Stimulated activated CD8-positive, alpha-beta memory T cell treated with anti-CD3 and anti-CD28 coated beads, Interleukin-15, amount 100 ng/mL, for 24 hours (primary cell): ENCODE results near the gene ELF4.

Experiments used
- DNase-seq: peaks from one replicate; pipeline ENCODE4 v3.0.0-alpha.2; 2020; ENCODE audit warnings: low read depth

Gene ELF4

DNA sequence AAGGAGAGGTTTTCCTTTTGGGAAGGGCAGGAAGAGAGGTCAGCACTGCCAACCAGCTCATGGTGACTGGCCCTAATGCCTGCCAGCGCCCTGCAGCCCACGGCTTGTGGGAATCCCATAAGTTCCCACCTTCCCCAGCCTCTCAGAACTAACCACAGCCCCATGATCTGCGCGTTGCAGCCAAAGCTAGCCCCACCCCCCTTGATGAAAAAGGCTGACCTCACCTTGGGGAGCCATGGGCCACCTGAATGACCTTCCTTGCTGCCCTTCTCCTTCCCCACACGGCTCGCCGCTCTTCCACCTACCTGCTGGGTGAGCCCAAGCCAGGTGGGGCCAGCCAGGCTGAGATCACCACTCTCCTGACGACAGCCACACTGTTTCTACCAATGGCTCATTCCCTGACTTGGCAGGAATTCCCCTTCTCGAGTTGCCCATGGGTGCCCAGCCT lies 3.9 kb upstream of the ELF4 start:
- DNase-seq, result no peak

DNA sequence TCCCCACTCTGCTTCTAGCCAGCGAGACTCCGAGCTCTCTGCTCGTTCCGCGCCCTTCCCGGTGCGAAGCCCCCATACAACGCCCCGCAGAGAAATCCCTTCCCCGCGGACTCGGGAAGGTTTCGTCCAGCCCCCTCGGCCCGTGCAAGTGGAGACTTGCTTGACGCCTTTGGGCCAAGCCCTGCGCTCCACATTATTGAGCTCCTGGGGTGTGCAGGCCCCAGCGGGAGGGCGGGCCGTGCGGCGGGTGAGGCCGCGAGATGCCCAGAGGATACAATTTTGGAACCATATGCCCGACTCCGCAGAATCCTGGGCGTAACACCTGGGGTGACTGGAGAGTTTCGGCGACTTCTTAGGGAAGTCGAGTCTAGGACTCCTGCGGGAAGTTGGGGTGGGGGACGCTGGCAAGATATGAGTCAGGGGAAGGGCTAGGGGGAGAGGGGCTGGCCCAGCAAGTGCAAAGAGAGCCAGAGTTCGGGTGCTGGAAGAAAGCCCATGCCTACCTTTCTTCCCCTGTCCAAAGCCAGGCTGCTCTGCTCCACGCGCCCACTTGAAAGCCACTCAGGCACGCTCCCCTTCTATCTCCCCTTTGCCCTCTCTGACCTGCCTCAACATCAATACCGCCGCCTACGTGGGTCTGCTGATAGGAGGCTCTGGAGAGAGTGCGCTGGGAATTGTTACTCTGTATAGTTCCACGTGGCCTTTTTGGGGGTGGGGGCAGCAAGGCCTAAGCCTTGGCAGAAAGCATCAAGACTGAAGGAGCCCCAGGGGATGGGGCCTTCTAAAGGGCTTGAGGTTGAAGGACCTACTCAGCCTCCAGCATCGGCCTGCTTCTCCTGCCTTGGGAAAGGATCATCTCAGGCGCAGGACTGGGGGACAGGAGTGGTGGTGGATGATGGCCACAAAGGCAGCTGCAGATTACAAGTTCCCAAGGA lies 1.2 kb upstream of the ELF4 start:
- DNase-seq, result no peak

DNA sequence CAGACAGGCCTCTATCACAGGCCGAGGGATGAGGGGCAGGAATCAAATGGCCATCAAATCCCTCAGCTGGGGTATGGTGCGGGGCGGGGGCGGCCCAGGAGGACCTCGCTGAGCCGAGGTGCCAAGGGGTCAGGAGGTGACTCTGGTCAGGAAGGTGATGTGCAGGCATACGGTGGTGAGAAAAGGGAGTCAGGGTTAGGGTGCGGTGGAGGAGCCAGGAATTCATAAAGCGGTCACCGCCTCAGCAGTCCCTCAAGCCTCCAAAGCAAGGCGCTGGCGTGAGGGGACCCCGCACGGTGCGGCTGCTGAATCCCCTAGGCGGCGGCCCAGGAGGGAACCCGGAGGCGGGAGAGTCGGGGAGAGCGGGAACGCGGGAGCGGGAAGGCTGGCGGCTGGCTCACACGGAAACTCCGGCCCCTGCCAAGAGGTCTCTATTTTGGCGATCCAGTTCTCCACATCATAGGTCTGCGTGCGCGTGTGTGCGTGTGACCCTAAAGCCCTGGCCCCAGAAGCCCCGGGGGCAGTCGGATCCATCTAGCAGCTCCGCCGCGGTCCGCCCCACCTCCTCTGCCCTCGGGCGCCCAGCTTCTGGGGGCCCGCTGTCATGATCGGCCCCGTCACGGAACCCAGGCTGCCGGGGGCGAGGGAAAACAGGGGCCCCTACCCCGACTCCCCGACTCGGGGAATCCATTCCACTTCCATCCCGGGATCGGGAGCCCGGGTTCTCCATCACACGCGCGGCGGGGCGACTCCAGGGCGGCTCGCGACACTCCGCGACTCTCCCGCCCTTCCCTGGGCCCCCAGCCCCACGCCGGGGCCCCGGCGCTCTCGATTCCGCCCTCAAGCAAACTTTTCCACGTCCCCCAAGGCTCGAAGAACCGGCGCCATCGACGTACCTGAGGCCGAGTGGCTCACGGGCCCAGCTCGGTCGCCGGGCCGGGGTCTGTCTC lies 593 bp downstream of the ELF4 start:
- no peak for DNase-seq

DNA sequence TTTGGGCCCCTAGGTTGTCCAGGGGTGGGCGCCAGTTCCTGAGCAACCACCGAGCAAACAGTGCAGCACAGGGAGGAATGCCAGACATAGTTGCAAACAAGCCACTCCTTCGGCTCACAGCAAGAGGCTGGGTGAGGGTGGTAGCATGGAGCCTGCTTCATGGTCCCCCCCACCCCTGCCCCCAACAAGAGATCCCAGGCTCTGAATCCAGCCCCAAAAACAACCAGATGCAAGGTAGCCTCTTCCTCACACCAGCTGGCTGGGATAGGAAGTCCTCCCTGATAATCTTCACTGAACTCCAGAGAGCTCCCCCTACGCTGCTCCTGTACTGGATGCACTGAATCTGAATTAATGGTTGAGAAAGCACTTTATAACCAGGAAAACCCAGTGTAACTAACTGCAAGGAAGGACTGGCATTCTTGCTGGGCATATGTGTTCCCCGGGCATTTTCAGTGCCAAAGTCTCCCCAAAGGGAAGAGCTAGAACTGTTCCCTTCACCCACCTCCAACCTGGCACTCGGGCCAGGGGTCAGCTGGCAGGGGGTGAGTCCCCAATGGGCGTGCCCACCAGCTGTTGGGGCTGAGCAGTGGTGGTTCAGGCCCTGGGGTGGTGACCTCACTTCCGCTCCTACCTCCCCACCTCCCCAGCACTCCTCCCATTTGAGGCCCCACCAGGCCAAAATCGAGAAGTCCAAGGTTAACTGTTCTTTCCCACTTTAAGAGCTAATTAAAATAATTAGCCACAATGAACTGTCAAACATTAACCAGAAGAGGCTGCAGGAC lies 1.5 kb downstream of the ELF4 start:
- DNase-seq, result no peak

DNA sequence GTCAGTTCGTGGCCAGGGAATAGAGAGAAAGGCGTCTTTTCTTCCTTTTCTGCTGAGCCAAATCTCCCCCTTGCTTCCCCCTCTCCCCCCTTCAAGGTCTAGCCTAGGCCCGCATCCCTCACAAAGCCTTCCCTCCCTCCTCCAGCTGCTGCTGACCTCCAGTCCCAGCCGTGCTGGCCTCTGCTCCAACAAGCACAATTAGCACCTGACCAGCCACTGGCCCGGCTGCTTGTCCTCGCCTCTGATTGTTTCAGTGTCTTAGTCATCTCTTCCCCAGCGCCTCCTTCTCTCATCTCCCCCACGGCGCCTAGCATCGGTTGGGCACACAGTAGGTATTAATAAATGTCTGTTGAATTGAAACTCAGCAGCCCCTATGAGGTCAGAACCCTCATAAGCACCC lies 4.2 kb downstream of the ELF4 start:
- DNase-seq, result no peak

DNA sequence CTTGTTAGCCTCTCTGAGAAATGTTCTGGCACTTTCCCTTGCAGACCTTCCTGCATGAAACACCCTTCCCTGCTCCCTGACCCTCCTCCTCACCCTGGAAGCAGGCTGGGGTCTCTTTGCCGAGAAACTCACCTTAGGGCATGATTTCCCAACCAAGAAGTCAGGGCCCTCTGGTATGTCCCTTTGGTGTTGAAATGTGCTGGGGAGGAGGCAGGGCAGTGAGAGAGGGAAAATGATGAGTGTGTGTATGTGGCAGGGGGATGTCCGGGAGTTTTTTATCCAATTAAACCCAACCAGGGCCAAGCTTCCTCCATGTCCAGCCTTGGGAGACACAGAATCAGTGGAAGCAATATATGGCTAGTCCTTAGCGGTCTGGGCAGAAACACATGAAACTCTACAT lies 5.1 kb downstream of the ELF4 start:
- DNase-seq, result no peak

DNA sequence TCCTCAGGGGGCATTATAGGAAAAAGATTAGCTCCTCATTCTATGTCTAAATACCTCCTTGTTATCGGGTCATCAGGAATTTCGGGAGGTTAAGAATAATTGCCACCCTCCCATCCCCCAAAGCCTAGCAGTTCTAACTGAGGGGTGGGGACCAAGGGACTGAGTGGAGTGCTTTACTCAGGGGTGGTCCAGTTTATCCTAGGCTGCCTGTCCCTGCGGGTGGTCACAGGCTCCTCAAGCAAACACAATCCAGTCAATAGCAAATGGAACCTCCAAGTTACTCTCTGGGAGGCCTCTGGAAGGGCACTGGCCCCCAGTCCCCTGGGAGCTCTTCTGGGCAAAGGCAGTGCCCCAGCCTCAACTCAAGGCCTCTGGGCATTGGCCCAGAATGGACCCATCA lies 6.7 kb downstream of the ELF4 start:
- no peak for DNase-seq

DNA sequence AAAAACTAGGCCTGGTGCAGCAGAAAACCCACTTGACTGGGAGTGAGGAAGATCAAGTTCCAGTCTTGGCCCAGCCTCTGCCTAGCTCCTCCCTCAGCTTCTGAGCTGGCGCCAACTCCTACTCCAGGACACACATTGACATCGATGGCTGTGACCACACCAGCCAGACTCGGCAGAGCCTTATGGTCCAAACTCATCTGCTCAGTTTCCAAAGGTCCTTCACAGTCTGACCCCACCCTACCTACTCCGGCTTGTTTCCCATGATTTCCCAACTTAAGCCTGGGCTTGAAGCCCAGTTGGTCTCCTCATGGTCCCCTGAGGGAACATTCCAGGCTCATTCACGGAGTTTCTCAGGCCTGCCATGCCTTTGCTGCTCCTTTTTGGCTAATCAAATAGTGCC lies 10.1 kb downstream of the ELF4 start:
- no peak for DNase-seq

DNA sequence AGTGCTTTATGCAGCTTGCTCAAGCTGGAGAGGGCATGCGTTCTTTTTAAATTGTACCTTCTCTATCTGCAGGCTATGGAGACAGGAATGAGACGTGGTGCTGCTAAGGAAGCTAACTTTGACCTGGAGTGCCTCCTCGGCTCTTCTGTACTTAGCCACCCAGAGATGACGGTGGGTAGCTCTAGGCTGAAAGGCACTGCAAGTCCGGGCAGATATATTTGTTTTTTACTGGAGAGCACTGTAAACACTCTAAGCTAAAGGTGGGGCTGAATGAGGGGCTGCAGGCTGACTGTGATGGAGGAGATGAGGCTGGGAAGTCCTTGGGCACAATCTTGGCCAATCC lies 12.1 kb downstream of the ELF4 start:
- no peak for DNase-seq

DNA sequence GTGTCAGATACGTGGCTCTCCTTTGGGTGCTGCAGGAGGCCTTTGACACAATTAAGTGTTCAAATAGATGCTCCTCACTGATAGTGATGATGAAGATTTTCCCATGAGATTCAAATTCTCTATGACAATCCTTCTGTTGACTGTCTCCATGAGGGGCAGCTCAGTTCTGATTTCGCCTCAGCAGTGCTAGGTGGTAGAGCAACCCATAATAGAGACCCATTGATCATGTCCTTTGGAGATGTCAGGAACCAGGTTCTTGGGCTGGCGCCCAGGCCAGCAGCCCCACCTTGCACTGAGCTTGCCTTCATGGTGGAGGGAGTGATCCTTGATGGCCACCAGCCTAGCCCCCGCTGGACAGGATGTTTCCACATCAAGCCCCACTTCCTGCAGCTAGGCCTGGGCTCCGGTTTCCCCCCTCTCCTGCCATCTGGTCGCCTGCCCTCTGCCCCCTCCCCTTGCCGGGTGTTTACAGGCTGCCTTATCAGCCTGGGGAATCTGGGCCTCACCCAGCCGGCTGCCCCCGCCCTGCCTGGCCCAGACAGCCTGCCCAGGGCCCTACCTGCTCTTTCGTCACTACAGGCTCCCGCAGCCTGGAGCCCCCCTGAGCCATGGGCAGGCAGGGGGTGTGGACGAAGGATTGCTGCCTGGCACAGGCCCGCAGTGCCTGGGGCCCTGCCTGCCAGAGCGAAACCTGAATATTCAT lies 12.6 kb downstream of the ELF4 start:
- DNase-seq, result no peak

DNA sequence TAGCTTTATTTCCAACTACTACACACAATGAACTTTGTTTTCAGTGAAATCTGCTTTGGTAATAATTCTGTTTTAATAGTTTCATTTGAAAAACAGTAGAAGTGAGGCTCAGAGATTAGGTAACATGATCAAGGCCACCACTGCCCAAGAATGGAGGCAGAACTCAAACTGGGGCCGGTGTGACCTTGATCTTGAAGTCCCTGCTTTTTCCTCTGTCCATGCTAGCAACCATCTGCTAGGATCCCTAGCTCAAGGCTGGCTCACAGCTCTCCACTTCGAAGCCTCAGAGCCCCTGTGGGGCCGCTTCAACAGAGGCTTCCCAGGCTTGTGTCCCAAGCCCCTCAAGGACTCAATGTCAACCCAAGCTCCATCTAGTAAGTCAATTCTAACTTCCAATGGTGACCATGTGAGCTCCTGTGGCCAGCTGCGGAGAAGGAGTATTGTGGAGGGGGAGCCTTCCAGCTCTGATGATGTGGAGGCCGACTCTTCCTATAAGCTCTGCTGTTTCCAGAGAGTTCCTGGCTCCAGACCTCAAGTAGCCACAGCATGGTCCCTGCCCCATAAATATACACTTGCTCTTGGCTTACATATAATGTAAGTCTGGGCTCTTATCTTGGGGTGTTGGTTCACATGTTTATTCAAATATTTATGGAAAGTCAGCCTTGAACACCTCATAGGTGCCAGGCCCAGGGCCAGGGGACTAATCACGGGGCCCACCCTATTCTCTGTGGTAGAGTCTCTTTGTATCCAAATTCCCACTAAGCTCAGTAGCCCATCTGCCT lies 14.9 kb downstream of the ELF4 start:
- no peak for DNase-seq

DNA sequence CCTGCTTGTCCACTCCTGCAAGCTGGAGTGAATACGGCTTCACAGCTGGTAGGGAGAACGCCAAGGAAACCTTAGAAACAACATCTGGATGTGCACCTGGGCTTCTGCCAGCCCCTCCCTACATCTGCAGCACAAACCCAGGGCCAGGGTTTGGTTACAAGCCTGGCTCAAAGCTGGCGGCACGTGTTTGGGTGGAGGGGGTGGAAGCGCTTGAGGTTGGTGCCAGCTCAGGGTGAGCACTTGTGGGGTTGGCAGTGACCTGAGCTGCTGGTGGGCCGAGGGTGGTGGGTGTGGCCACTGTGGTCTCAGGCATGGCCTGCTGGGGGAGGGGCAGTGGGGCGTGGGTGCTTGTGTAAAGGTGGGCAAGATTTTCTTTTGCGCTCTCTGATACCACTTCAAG lies 15.6 kb downstream of the ELF4 start:
- no peak for DNase-seq

DNA sequence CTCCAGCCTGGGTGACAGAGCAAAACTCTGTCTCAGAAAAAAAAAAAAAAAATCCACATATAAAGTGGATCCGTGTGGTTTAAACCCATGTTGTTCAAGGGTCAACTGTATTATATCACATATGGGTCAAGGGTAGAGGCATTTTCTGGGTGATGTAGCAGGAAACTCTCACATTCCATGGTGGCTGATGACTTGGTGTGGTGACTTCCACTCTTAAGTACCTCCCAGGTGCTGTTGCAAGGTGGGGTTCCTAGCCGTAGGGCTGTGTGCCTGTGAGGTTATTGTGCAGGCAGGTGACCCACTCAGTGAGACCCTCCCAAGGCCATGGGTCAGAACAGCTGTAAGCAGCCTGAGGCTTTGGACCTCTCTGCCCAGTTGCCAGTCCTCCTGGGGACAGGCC lies 17.0 kb downstream of the ELF4 start:
- no peak for DNase-seq

DNA sequence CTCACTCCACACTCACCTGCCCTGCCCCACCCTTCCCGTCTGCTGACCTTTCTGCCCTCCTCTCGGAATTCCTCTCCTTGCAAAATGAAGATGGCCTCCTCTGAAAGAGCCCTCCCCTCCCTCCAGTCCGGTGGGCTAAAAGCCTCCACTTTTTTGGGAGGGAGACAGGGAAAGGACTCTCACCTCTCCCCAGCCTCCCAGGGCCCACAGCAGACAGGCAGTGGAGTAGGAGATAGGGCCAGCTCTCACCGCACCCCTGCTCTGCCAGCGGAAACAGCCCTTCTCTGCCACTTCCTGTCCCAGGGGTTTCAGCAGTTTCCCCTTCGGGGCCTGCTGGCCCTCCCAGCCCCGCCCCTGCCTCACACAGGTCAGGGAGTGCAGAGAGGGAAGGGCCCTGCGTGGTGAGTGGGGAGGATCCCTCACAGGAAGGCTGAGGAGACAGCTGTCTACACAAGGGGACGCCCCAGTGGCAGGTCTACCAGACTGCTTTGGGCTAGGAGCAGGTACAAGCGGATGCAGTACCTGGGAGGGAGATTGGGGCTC lies 18.2 kb downstream of the ELF4 start:
- no peak for DNase-seq

DNA sequence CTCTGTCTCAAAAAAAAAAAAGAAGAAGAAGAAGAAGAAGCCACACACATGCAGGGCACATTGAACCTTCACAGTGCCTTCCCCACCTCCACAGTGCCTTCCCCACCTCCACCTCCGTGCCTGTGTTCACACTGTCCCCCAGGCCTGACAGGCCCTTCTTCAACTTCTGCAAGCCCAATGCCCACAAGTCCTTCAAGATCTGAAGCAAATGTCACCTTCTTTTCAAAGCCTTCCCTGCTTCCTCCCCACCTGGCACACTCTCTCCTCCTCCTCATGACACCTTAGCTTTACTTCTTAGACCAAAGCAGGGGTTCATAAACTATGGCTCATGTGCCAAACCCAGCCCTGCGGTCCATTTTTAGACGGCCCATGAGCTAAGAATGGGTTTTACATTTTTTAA lies 19.9 kb downstream of the ELF4 start:
- no peak for DNase-seq

DNA sequence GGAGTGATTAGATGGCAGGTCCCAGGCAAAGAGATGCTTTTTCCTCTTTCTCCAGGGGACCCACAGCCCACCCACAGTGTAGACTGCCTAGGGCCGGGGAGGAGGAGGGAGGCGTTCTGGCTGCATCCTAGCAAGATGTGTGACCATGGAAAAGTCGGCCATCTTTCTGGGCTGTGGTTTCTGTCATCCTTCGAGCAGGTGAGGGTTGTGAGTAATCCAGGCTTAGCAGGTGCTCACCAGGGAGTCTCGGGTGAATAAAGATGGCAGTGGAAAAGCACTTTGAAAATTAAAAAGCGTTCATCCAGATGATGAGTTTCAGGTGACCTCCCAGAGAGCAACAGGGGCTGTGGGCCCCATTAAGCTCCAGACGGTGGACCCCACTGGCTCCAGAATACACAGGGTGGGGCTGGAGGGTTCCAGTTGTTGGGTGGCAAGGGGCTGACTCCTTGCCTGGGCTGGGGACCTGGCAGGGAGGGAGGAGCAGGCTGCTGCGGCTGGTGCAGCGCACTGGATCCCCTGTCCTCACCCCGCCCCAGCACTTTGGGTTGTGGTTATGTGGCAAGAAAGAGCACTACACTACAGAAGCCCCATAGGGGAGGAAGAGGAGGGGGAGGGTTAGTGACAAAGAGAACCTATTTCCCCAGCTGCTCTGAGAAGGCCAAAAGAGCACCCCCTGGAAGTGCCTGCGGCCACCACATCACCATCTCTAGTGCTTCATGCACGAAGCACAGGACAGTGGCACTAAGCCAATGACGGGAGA lies 23.7 kb downstream of the ELF4 start:
- no peak for DNase-seq

DNA sequence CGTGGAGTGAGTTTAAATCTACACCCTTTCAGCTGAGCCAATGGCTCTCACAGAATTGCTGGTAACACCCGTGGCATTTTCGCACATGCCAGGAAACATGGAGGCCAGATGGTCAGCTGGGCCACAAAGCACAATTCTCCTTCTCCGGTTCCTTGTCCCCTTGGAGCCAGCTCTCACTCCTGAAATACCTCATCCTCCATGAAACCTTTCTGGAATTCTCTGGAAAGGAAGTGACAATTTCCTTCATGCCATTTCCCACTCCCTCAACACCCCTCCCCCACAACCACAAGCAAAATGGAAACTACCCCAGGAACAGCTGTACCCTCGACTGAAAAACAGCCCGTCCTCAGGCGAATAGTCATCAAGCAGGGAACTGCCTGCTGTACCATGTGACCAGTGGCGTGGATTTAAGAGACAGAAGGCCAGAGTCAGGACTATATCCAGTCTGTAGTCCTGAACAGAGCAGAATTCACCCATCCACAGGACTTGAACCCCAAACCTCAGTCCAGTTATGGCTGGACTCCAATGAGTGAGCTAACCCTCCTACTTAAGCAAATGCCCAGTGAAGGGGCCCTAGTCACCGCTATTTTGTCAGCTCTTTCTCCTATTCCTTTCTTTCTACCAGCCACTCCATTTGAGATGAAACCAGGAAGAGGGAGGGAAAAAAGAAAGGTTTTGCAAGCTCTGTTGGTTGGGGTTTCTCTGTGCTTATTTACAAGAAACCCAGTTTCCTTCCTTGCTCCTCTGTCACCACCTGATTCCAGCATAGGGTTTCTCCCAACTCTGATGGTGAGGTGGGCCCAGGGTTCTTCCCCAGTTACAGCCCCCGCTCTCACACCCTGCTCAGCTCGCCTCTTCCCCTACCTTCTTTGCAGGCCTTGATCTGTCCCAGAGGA lies 24.5 kb downstream of the ELF4 start:
- DNase-seq, result no peak

DNA sequence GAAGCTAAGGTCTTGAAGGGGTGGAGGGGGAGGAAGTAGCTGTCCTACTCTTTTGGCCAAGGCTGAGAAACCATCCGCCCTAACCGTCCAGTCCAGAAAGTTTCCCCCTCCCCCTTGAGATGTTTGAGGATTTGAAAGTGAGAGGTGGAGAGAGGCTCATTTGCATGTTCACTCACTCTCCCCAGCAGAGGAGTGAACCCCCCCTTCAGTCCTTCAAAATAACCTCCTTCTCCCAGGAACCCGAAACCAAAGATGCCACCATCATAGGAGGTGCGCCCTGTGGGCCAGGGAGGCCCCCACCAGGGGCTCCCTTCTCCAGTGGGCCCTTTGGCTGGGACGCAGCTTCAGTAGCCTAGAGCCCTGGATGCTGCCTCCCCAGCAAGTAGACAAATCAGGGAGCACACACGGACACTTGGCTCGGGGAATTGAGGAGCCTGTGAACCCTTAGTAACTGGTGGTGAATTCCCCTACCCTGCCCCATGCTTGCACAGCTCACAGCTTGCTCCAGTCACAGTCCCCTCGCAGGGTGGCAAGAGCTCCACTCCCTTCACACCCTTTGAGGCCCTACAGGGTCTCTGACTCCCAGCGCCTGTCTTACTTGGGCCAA lies 25.6 kb downstream of the ELF4 start:
- no peak for DNase-seq
